HTERT RPE-1 (cell line): ENCODE data around the gene MAD1L1.

Experiments
- in situ Hi-C: fragments of 300-500 bp; cut with MboI; formaldehyde crosslinking; loops from 4 replicates; pipeline ENCODE4 v1.14.3; 2020; ENCODE audit warnings: low sequenced_read_pairs

The MAD1L1 gene

GRCh38 chr7:2201686-2202360 is 30.9 kb downstream of the MAD1L1 start:
- in situ Hi-C loops, result no loop called here

- in situ Hi-C loops, result no loop called here
Observed at GRCh38 chr7:2201128-2201527, 31.6 kb downstream of the MAD1L1 start.

GRCh38 chr7:2200584-2200980 is 32.2 kb downstream of the MAD1L1 start:
- in situ Hi-C loops, result no loop called here

GRCh38 chr7:2199956-2200583 is 32.7 kb downstream of the MAD1L1 start:
- in situ Hi-C loops, result no loop called here

- in situ Hi-C loops, result no loop called here
Observed at GRCh38 chr7:2199528-2199927, 33.2 kb downstream of the MAD1L1 start.

GRCh38 chr7:2198760-2199159 is 34.0 kb downstream of the MAD1L1 start:
- in situ Hi-C loops, result no loop called here

- in situ Hi-C loops, result no loop called here
Observed at GRCh38 chr7:2198206-2198605, 34.5 kb downstream of the MAD1L1 start.

GRCh38 chr7:2197436-2198155 is 35.1 kb downstream of the MAD1L1 start:
- in situ Hi-C loops, result no loop called here

- in situ Hi-C loops, result no loop called here
Observed at GRCh38 chr7:2196381-2197378, 36.1 kb downstream of the MAD1L1 start.

GRCh38 chr7:2195400-2196246 is 37.1 kb downstream of the MAD1L1 start:
- in situ Hi-C loops, result no loop called here

GRCh38 chr7:2193575-2194305 is 39.0 kb downstream of the MAD1L1 start:
- in situ Hi-C loops, result no loop called here

- in situ Hi-C loops, result no loop called here
Observed at GRCh38 chr7:2192831-2193534, 39.8 kb downstream of the MAD1L1 start.

GRCh38 chr7:2191016-2191415 is 41.7 kb downstream of the MAD1L1 start:
- in situ Hi-C loops, result no loop called here

- in situ Hi-C loops, result no loop called here
Observed at GRCh38 chr7:2190531-2190930, 42.2 kb downstream of the MAD1L1 start.

- in situ Hi-C loops, result no loop called here
Observed at GRCh38 chr7:2186166-2186565, 46.6 kb downstream of the MAD1L1 start.

GRCh38 chr7:2185715-2186114 is 47.0 kb downstream of the MAD1L1 start:
- in situ Hi-C loops, result no loop called here

GRCh38 chr7:2182461-2182860 is 50.3 kb downstream of the MAD1L1 start:
- in situ Hi-C loops, result no loop called here

GRCh38 chr7:2181077-2181854 is 51.5 kb downstream of the MAD1L1 start:
- in situ Hi-C loops, result no loop called here
